HepG2 (cell line): ENCODE data around the gene PEX11G. TPM values are rescaled to one million over a fixed set of nuclear protein-coding genes. Genes with fewer than 3 reads are reported as not detected.

Experiments
- AKNA ChIP-seq: sonication (generic); formaldehyde crosslinking; IDR thresholded peaks from 2 replicates; pipeline ENCODE4 v1.4.0; 2020; ENCODE audit warnings: missing genetic modification reagents, borderline replicate concordance
- ARNT2 ChIP-seq: sonication (generic); formaldehyde crosslinking; IDR thresholded peaks from 2 replicates; pipeline ENCODE4 v1.8.0; 2022; ENCODE audit warnings: mild to moderate bottlenecking, low read depth, missing genetic modification reagents, moderate library complexity
- GMEB1 ChIP-seq: sonication (generic); formaldehyde crosslinking; IDR thresholded peaks from 2 replicates; pipeline ENCODE4 v1.5.1; 2020; ENCODE audit warnings: missing genetic modification reagents, mild to moderate bottlenecking, borderline replicate concordance
- LBX2 ChIP-seq: sonication (generic); formaldehyde crosslinking; IDR thresholded peaks from 2 replicates; pipeline ENCODE4 v1.5.0; 2020; ENCODE audit warnings: missing genetic modification reagents, mild to moderate bottlenecking, borderline replicate concordance
- MNT ChIP-seq: fragments of 450-650 bp; IDR thresholded peaks from 2 replicates; pipeline ENCODE4 v1.6.1; 2016
- PCBP2 ChIP-seq: fragments of 200-400 bp; formaldehyde crosslinking; optimal IDR thresholded peaks from 2 replicates; pipeline ENCODE3; 2018; ENCODE audit warnings: low read length, low read depth; ENCODE audit not compliant: poor library complexity, severe bottlenecking
- TFAP4 ChIP-seq: sonication (generic); IDR thresholded peaks from 2 replicates; pipeline ENCODE4 v1.6.1; 2016; ENCODE audit warnings: low read depth, borderline replicate concordance
- ZNF235 ChIP-seq: sonication (generic); formaldehyde crosslinking; IDR thresholded peaks from 2 replicates; pipeline ENCODE4 v1.8.1; 2023; ENCODE audit warnings: mild to moderate bottlenecking, missing genetic modification reagents, borderline replicate concordance
- ZNF276 ChIP-seq: sonication (generic); formaldehyde crosslinking; IDR thresholded peaks from 2 replicates; pipeline ENCODE4 v1.4.0; 2020; ENCODE audit warnings: mild to moderate bottlenecking, low read depth, missing genetic modification reagents
- ZNF317 ChIP-seq: sonication (generic); formaldehyde crosslinking; IDR thresholded peaks from 2 replicates; pipeline ENCODE4 v1.5.0; 2020; ENCODE audit warnings: mild to moderate bottlenecking, missing genetic modification reagents
- ZNF382 ChIP-seq: sonication (generic); formaldehyde crosslinking; IDR thresholded peaks from 2 replicates; pipeline ENCODE4 v1.5.0; 2020; ENCODE audit warnings: missing genetic modification reagents, mild to moderate bottlenecking, borderline replicate concordance
- ZNF503 ChIP-seq: sonication (generic); formaldehyde crosslinking; IDR thresholded peaks from 2 replicates; pipeline ENCODE4 v1.4.0; 2020; ENCODE audit warnings: missing genetic modification reagents
- ZNF749 ChIP-seq: sonication (generic); formaldehyde crosslinking; IDR thresholded peaks from 2 replicates; pipeline ENCODE4 v1.8.0; 2022; ENCODE audit warnings: mild to moderate bottlenecking, missing genetic modification reagents, moderate library complexity, borderline replicate concordance
- ZNF75D ChIP-seq: sonication (generic); formaldehyde crosslinking; IDR thresholded peaks from 2 replicates; pipeline ENCODE4 v1.8.1; 2023; ENCODE audit warnings: missing genetic modification reagents, mild to moderate bottlenecking, borderline replicate concordance
- polyA plus RNA-seq, 8 experiments: library from polyadenylated mRNA; depleted of rRNA in 3 of 8; stranded (reverse) in 7 of 8; unstranded in 1 of 8; fragments of >200 nt; fragmentation: Illumina TruSeq in 4 of 8; extraction: Trizol in 4 of 8; gene quantifications; 2 replicates each; pipeline versions ENCODE4 v1.2.1 to v1.2.3, GENCODE V29; 2011 to 2016; ENCODE audit warnings: low read depth in 4 of 8, missing spikeins in 1 of 8, mixed read lengths in 1 of 8; ENCODE audit not compliant: insufficient read depth in 1 of 8
- total RNA-seq, 5 experiments: library from RNA; depleted of rRNA; stranded (reverse); fragments of >200 nt; fragmentation: Illumina TruSeq; extraction: Trizol; gene quantifications; 2 replicates each; pipeline ENCODE4 v1.2.3, GENCODE V29; 2016; ENCODE audit warnings: low read depth in 1 of 5

The PEX11G gene
- total and polyA plus RNA-seq, 2 of the 13 experiments (the other 11 are each of a cell fraction or from before 2014, with no cell fraction given), result not detected

- TF ChIP-seq MNT (no peak), PCBP2 (no peak), AKNA (CRISPR knock-in tag) (no peak), ZNF235 (no peak), ZNF503 (CRISPR knock-in tag) (no peak), TFAP4 (no peak), ZNF749 (CRISPR knock-in tag) (no peak), ZNF317 (no peak), ZNF75D (CRISPR knock-in tag) (no peak), ZNF382 (CRISPR knock-in tag) (no peak), ARNT2 (CRISPR knock-in tag) (peak; percentile 67), LBX2 (CRISPR knock-in tag) (peak; percentile 25; the same call in 1 of the 2 replicates), ZNF276 (no peak; the same call in 1 of the 2 replicates), GMEB1 (CRISPR knock-in tag) (peak; percentile 76)
Observed at GRCh38 chr19:7500811-7501450, 12.1 kb upstream of the PEX11G start (continued).
